Neural progenitor cell (in vitro differentiated cells): Measurements from ENCODE around the gene HEMK1. TPM values are rescaled to one million over a fixed set of nuclear protein-coding genes. Genes with fewer than 3 reads are reported as not detected.

ENCODE experiments used
- DNase-seq: peaks from one replicate; pipeline ENCODE4 v3.0.0-alpha.2; 2016; ENCODE audit warnings: low spot score
- H2AFZ ChIP-seq: fragments of 200-600 bp; sonication (generic); replicated peaks from 2 replicates; pipeline ENCODE4 v1.6.1; 2016; ENCODE audit warnings: antibody characterized with exemption
- H3F3A ChIP-seq: fragments of 200-600 bp; sonication (generic); 2 replicates; pipeline ENCODE4 v1.6.1; 2016; ENCODE audit warnings: antibody characterized with exemption, low read depth
- H3K27ac ChIP-seq: fragments of 200-600 bp; sonication (generic); 2 replicates; pipeline ENCODE4 v1.5.1; 2016; ENCODE audit warnings: mild to moderate bottlenecking
- H3K27me3 ChIP-seq: fragments of 200-600 bp; sonication (generic); 2 replicates; pipeline ENCODE4 v1.6.1; 2016; ENCODE audit warnings: mild to moderate bottlenecking, moderate library complexity
- H3K36me3 ChIP-seq: fragments of 200-600 bp; sonication (generic); 2 replicates; pipeline ENCODE4 v1.5.1; 2016
- H3K4me1 ChIP-seq: fragments of 200-600 bp; sonication (generic); 2 replicates; pipeline ENCODE4 v1.6.1; 2016; ENCODE audit warnings: mixed run types
- H3K4me2 ChIP-seq: fragments of 200-600 bp; sonication (generic); 2 replicates; pipeline ENCODE4 v1.6.1; 2016
- H3K4me3 ChIP-seq: fragments of 200-600 bp; sonication (generic); 2 replicates; pipeline ENCODE4 v1.5.1; 2016
- H3K79me2 ChIP-seq: fragments of 200-600 bp; sonication (generic); 2 replicates; pipeline ENCODE4 v1.6.1; 2016; ENCODE audit warnings: low read depth
- H3K9ac ChIP-seq: fragments of 200-600 bp; sonication (generic); 2 replicates; pipeline ENCODE4 v1.6.1; 2016
- H3K9me3 ChIP-seq: fragments of 200-600 bp; sonication (generic); 2 replicates; pipeline ENCODE4 v1.5.1; 2016; ENCODE audit warnings: low read depth
- H4K20me1 ChIP-seq: fragments of 200-600 bp; sonication (generic); 2 replicates; pipeline ENCODE4 v1.6.1; 2016; ENCODE audit warnings: low read depth
- H3K27ac Mint-ChIP-seq: 3 replicates; pipeline ENCODE4 v1.8.0; 2021; ENCODE audit warnings: mixed read lengths
- H3K27me3 Mint-ChIP-seq: 2 replicates; pipeline ENCODE4 v1.8.0; 2022; ENCODE audit warnings: low read depth, mild to moderate bottlenecking, inconsistent platforms, moderate library complexity, mixed read lengths; ENCODE audit not compliant: insufficient read depth
- H3K36me3 Mint-ChIP-seq: 3 replicates; pipeline ENCODE4 v1.8.0; 2021; ENCODE audit warnings: mixed read lengths
- H3K4me1 Mint-ChIP-seq: 3 replicates; pipeline ENCODE4 v1.8.0; 2021; ENCODE audit warnings: mixed read lengths
- H3K4me3 Mint-ChIP-seq: 3 replicates; pipeline ENCODE4 v1.8.0; 2021; ENCODE audit warnings: mild to moderate bottlenecking, moderate library complexity, mixed read lengths
- H3K9me3 Mint-ChIP-seq: 3 replicates; pipeline ENCODE4 v1.8.0; 2020; ENCODE audit warnings: mixed read lengths
- EZH2 ChIP-seq: fragments of 200-600 bp; sonication (generic); IDR thresholded peaks from 2 replicates; pipeline ENCODE4 v1.6.1; 2017; ENCODE audit warnings: antibody characterized with exemption, mild to moderate bottlenecking, moderate library complexity
- EZH2phosphoT487 ChIP-seq: fragments of 200-600 bp; sonication (generic); IDR thresholded peaks from 2 replicates; pipeline ENCODE4 v1.6.1; 2017; ENCODE audit warnings: antibody characterized with exemption
- total RNA-seq: library from RNA; depleted of rRNA; stranded (reverse); fragments of >200 nt; gene quantifications from 2 replicates; pipeline ENCODE4 v1.2.3, GENCODE V29; 2015; ENCODE audit warnings: low replicate concordance
- TF ChIP-seq, protein P1 (sequence below): fragments of 200-600 bp; sonication (generic); IDR thresholded peaks from 2 replicates; pipeline ENCODE4 v1.5.1; 2017; ENCODE audit warnings: antibody characterized with exemption, mild to moderate bottlenecking

Gene HEMK1
- total RNA-seq, 1 donor from 2014 or later: 9.3 TPM

DNA sequence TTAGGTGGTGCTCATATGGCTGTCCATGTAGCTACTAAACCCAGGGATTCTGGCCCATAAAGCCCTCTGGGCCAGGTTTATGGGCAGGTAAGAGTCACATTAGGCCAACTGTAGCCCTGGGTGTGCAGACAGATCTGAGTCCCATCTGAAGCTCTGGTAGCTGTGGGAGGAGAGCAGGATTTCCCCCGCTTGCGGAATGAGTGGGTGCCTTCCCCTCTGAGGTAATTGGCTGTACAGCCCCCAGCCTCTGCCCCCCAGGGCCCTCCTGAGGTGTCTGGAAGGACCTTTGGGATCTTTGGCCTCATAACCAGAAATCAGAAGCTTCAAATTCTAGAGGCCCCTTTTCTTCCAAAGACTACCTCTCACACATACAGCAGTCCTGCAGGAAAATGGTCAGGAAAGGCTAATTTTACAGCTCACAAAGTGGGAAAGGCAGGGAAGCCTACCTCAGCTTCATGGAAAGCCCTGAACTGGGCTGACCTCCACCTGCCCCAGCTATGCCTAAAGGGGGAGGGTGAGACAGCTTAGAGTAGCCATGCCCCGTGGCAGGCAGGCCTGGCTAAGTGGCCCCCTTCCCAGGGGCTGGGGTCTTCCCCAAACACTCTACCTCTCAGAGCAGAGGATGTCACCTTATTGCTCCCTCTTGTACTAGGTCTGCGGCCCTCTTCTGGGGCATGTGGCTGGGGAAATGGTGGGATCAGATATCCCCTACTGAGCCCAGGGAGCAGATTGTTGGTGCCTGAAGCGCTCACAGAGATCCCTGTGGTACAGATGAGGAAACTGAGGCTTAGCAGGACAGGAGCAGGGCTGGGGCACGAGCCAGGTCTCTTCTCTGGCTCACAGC is 16.8 kb downstream of the HEMK1 start:
- Histone ChIP-seq H3K79me2 (no peaks in the 10 kb centered on the region), H3K9ac (no peak overlapping the region), H3K4me2 (no peak overlapping the region), H3K36me3 (no peaks in the 10 kb centered on the region), H3K9me3 (no peaks in the 10 kb centered on the region), H3K27ac (no peak overlapping the region), H4K20me1 (no peaks in the 10 kb centered on the region), H3F3A (no peaks in the 10 kb centered on the region), H3K27me3 (no peaks in the 10 kb centered on the region), H3K4me1 (no peaks in the 10 kb centered on the region), H2AFZ (no peak overlapping the region), H3K4me3 (no peak overlapping the region)
- no peak for DNase-seq
- TF ChIP-seq EZH2phosphoT487 (no peak), EZH2 (no peak)
- TF ChIP-seq, protein P1, sequence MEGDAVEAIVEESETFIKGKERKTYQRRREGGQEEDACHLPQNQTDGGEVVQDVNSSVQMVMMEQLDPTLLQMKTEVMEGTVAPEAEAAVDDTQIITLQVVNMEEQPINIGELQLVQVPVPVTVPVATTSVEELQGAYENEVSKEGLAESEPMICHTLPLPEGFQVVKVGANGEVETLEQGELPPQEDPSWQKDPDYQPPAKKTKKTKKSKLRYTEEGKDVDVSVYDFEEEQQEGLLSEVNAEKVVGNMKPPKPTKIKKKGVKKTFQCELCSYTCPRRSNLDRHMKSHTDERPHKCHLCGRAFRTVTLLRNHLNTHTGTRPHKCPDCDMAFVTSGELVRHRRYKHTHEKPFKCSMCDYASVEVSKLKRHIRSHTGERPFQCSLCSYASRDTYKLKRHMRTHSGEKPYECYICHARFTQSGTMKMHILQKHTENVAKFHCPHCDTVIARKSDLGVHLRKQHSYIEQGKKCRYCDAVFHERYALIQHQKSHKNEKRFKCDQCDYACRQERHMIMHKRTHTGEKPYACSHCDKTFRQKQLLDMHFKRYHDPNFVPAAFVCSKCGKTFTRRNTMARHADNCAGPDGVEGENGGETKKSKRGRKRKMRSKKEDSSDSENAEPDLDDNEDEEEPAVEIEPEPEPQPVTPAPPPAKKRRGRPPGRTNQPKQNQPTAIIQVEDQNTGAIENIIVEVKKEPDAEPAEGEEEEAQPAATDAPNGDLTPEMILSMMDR: no peak
- H3K4me3 Mint-ChIP-seq: no peak overlapping the region
- no peaks in the 10 kb centered on the region for H3K36me3 Mint-ChIP-seq
- H3K4me1 Mint-ChIP-seq: no peaks in the 10 kb centered on the region
- H3K27me3 Mint-ChIP-seq: peaks cover 4% of the 10 kb centered on the region
- no peaks in the 10 kb centered on the region for H3K9me3 Mint-ChIP-seq
- no peak overlapping the region for H3K27ac Mint-ChIP-seq

DNA sequence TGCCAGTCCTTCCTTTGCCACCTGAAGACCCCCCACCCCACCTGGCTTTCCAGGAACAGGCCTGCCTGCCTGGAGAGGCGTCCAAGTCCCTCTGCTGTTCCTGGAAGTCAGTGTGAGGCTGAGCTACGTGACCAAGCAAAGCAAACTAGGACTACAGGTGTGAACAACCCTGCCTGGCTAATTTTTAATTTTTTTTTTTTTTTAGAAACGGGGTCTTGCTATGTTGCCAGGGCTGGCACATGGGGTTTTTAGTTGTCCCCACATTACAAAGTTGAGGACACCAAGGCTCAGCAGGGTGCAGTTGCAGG is 17.4 kb downstream of the HEMK1 start:
- Mint-ChIP-seq H3K4me3 (no peak overlapping the region), H3K27me3 (peaks cover 4% of the 10 kb centered on the region), H3K36me3 (no peaks in the 10 kb centered on the region), H3K4me1 (no peaks in the 10 kb centered on the region), H3K9me3 (no peaks in the 10 kb centered on the region), H3K27ac (no peak overlapping the region)
- no peak overlapping the region for H3K27ac ChIP-seq
- no peaks in the 10 kb centered on the region for H3K4me1 ChIP-seq
- no peaks in the 10 kb centered on the region for H3K9me3 ChIP-seq
- no peaks in the 10 kb centered on the region for H4K20me1 ChIP-seq
- H3K4me3 ChIP-seq: no peak overlapping the region
- no peaks in the 10 kb centered on the region for H3K79me2 ChIP-seq
- H3F3A ChIP-seq: no peaks in the 10 kb centered on the region
- H3K27me3 ChIP-seq: no peaks in the 10 kb centered on the region
- no peak overlapping the region for H3K4me2 ChIP-seq
- H3K9ac ChIP-seq: no peak overlapping the region
- H2AFZ ChIP-seq: no peak overlapping the region
- TF ChIP-seq EZH2: no peak
- TF ChIP-seq, protein P1: no peak
- TF ChIP-seq EZH2phosphoT487: no peak
- no peak for DNase-seq
- no peaks in the 10 kb centered on the region for H3K36me3 ChIP-seq

DNA sequence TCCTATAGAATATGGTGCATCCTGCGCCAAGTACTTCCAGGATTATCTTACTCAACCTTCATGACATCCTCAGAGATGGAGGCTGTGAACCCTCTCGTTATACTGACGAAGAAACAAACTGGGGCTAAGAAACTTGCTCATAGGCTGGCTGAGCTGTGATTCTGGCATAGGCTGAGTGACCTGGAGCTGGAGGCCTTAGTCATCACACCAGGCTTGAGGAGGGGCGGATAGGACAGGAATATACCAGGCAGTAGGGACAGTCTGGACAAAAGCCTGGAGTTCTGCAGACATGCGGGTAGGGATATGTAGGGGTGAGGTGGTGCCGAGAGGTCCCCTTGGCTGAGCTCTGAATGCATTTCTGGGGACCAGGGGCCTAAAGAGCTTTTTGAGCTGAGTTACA is 18.1 kb downstream of the HEMK1 start:
- no peaks in the 10 kb centered on the region for H3F3A ChIP-seq
- no peak overlapping the region for H3K4me2 ChIP-seq
- Mint-ChIP-seq H3K36me3 (no peaks in the 10 kb centered on the region), H3K27ac (no peak overlapping the region), H3K9me3 (no peaks in the 10 kb centered on the region), H3K27me3 (peaks cover 4% of the 10 kb centered on the region), H3K4me1 (peaks cover 1% of the 10 kb centered on the region), H3K4me3 (no peak overlapping the region)
- no peak overlapping the region for H3K27ac ChIP-seq
- no peak overlapping the region for H3K4me3 ChIP-seq
- H3K79me2 ChIP-seq: no peaks in the 10 kb centered on the region
- no peak for DNase-seq
- H3K9ac ChIP-seq: no peak overlapping the region
- no peak overlapping the region for H2AFZ ChIP-seq
- no peaks in the 10 kb centered on the region for H4K20me1 ChIP-seq
- H3K9me3 ChIP-seq: no peaks in the 10 kb centered on the region
- H3K4me1 ChIP-seq: no peaks in the 10 kb centered on the region
- no peaks in the 10 kb centered on the region for H3K36me3 ChIP-seq
- TF ChIP-seq EZH2 (no peak), EZH2phosphoT487 (no peak)
- TF ChIP-seq, protein P1: no peak
- no peaks in the 10 kb centered on the region for H3K27me3 ChIP-seq
